COLO668 (cell line): ENCODE data around the gene SLX4.

Experiments used
- DNase-seq: peaks from one replicate; lab custom pipeline; 2025; ENCODE audit not compliant: unreplicated experiment; lab: John Stamatoyannopoulos, UW

The SLX4 gene

DNA sequence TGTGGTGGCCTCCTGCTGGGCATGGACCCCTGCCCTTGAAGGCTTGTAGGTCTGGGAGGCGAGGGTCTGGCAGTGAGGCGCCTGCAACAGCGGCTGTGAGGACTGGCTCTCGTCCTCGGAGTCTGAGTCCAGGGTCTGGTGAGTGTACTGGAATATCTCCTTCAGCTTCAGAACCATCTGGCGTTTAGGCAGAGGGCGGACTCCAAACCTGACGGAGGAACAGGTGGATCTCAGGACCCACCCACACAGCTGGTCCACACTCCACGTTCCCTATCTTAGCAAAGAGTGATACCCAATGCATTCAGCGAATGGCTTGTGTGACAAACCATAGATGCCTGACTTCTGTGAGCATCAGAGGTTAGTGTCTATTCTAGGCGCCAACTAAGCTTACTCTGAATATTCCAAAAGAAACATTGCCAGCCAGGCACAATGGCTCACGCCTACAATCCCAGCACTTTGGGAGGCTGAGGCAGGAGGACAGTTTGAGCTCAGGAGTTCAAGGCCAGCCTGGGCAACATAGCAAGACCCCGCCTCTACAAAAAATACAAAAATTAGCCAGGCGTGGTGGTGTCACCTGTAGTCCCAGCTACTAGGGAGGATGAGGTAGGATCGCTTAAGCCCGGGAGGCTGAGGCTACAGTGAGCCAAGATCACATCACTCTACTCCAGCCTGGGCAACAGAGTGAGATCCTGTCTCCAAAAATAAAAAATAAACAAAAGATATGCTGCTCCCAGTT is 27.9 kb downstream of the SLX4 start:
- no peak for DNase-seq

DNA sequence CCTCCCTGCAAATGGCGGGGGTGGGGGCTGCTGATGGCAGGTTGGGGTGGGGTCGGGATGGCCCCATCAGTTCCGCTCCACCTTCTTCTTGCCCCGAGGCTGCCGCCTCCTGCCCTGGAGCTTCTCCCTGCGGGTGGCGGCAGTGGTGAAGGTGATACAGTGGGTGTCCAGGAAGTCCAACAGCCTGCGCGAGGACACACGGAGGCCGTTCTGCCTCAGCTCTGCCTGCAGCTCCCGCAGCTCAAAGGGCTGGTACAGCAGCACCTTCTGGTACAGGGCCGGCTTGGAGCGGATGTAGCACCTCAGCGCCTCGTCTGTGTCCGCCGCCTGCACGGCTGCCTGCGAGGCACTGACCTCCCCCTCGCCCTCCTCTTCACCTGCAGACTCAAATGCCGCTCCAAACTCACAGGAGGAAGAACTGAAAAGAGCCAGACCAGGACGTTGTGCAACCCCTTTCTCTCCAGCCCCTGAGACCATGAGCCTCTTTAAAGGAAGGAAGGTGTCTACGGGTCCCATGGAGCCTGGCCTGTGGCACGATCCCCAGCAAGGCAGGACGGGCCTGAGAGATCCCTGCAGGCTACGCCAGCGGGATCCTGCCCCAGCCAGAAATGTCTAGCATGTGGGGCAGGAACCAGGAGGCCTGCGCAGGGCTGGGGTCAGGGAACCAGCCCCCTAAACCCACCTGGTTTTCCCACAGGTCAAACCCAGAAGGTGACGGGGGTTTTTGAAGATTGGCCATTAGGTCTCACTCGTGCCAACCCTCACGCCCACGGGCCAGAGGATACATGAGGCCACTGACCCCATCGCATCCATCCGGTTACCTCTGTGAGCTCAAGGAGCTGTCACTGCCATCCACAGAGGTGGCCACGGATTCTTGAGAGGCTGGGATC is 28.9 kb downstream of the SLX4 start:
- no peak for DNase-seq

DNA sequence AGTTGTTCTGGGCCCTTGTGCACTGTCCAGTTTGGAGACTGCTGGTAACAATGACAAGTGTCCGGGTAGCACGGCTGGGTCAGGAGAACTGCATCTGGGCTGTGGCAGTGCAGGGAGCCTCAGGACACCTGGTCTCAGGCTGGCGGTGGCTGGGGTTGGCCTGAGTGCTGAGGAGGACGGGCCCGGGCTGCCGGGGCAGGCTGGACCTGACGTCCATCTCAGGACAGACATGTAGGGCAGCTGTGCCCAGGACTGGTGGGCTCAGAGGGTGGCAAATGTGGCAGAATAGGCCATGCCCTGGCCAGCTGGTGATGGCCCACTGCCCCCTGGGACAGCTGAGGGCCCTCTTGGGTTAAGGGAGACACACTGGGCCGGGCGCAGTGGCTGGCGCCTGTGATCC is 30.0 kb downstream of the SLX4 start:
- DNase-seq = no peak

DNA sequence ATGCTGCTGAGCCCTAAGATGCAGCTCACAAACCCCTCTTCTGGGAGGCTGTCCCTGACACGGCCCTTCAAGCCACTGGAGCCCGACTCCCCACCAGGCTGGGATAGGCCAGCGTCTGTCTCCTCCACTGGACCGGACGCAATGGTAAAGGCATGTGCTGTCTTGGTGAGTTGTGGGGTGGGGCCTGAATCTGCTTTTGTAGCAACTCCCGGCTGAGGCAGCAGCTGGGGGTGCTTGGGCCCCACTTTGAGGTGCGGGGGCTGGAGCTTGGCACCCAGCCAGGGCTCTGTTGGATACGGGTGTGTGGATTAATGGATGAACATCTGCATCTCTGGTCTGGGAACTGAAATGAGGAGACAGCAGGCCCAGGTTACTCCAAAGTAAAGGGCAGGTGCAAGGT is 30.7 kb downstream of the SLX4 start:
- no peak for DNase-seq

DNA sequence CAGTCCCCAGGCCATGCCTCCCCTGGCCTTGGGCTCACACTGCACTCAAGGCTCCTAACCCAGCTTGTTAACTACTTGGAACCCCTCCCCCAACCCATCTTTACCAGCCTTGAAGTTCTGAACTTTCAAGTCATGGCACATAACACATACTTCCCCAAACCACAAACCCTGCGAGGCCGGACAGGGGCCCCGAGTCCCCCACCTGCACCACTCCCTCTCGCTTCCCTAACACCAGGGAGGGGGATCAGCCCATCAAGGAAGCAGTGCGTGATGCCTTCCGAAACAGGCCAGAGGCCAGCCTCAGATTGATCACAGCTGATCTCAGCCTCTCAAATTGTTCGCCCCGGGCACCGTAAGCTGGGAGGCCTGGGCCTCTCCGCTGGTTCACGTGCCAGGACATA is 31.2 kb downstream of the SLX4 start:
- DNase-seq = no peak

DNA sequence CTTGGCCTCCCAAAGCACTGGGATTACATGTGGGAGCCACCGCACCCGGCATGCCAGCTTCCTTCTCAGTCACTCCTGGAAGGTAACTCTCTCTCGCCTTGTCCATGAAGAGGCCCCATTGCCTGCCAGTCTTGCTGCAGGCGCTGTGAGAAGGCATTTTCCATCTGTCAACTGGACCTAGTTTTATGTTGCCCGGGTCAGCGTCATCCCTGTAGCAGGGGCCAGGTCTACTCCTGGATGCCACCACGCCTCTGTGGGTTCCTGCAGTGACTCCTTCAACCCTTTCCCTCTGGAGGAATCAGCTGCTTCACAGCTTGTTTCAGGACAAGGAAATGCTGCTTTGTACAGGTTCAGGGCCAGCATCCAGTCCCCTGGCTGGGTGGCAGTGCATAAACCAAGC is 31.6 kb downstream of the SLX4 start:
- DNase-seq = no peak

DNA sequence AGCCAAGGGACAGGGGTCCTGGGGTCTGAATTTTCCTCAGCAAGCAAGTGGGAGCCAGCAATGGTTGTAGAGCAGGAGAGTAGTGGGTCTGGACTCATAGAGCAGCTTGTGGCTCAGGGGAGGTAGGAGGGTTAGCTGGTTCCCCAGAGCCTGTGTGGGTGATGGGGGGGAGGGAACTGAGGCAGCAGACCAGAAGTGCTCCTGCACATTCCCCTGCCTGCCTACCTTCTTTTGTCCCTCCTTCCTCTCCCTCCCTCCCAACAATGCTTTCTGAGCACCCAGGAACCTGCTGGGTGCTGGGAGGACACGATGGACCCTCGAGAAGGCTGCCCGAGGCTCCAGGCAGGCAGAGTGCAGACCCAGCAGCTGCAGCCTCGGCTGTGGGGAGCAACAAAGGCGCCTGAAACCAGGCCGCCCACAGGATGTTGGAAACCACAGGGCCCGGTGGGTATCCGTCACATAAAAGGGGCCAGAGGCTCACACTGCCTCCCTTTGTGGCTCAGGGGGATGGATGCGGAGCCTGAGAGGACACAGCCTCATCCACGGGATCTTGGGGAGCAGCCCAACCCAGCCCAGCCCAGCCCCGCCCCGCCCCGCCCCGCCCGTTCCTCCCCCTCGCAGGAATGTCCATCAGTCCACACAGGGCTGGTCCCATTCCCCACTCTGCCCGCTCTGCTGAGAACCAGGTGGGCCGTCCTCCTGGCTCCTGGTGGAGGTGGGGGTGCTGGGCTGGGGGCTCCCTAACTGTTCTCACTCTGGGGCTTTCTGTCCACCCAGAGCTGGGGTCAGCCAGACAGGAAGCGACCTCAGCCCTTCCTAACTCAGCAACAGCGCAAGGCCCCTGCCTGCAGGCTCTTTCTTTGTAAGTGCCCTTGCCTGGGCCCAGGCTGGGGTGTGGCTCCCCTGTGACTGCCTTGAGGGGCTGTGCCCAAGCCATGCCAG is 32.5 kb downstream of the SLX4 start:
- DNase-seq = peak; percentile 4

DNA sequence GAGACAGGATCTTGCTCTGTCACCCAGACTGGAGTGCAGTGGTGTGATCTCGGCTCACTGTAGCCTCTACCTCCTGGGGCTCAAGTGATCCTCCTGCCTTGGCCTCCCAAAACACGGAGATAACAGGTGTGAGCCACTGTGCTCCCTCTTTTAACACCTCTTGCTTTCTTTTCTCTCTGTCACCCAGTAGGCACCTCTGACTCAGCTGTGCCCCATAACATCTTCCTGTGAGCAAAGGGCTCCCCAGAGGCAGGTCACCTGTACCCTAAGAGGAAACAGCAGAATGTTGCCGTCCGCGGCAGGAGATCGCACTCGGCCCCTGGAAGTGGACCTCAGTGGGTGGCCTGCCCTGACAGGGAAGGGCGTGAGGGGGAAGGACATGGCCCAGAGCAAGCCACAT is 33.3 kb downstream of the SLX4 start:
- DNase-seq = no peak

DNA sequence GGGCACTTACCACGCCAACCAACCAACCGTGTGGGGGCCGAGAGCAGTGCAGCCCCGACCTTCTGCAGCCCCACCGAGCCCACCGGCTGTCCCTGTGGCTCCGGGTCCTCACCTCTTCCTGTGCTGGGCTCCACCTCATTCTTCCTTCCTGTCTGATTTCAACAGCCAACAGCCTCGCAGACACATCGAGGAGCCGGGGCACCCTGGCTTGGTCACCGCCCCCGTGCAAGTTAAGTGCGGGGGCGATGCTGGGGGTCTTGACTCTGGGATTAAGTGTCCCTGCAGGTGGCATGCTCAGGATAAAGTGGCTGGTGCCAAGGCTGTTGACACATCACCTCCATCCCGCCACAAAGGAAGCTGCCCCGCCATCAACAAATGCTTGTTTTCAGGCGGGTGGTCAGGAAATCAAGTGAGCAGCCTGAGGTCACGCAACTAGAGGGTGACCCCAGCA is 34.1 kb downstream of the SLX4 start, which contains the start of gene NLRC3:
NLRC3 (minus strand) TSS at position 102 of the 451 bp plus-strand sequence. CDS start 12,367 bp downstream, outside the sequence.
- no peak for DNase-seq

DNA sequence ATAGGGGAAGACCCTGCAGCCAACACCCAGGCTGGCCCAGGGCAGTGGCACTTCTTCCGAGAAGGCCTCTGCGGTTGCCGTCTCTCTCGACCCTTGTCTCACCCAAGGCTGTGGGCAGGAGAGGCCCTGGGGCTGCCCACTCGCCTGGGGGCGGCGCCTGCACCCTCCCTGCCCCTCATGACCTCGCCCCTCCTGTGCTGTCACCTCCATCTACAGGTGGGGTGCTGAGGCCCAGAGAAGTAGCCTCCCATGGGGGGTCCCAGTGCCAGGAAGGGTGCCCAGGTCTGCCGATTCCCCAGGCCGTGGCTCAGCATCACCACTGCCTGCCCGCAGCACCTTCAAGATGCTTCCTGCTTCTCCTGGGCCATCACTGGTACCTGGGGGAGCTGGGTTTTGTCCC is 35.2 kb downstream of the SLX4 start:
- DNase-seq = no peak

DNA sequence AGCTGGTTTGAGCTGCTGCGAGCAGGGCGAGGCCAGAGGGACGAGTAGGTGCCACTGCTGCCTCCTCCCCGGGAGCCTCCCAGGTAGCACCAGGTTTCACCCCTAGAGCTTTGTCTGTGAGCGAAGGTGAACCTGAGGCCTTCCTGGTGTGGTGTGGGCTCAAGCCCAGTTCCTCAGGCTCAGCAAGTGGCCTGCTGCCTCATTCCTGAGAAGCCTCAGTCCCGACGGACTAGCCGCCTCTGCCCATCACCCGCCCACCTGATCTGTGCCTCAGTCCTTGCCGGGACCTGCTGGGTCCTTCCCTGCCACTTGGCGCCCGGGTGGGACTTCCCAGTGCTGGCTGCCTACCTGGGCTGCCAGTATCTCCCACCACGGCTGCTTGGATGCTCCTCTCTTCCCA is 35.9 kb downstream of the SLX4 start:
- DNase-seq = no peak

DNA sequence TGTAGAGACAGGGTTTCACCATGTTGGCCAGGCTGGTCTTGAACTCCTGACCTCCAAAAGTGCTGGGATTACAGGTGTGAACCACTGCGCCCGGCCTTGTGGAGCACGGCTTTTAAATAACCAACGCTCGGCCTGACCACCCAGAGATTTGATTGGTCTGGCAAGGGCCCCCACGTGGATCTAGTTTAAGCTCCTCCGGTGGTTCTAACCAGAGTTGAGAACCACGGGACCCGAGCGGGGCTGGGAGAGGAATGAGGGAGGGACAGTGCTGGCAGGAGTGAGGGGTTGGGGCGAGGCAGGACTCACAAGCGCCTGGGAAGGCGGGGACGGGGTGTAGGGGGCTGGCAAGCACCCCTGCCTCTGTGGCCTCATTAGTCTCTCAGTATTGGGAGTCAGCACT is 37.2 kb downstream of the SLX4 start:
- no peak for DNase-seq

DNA sequence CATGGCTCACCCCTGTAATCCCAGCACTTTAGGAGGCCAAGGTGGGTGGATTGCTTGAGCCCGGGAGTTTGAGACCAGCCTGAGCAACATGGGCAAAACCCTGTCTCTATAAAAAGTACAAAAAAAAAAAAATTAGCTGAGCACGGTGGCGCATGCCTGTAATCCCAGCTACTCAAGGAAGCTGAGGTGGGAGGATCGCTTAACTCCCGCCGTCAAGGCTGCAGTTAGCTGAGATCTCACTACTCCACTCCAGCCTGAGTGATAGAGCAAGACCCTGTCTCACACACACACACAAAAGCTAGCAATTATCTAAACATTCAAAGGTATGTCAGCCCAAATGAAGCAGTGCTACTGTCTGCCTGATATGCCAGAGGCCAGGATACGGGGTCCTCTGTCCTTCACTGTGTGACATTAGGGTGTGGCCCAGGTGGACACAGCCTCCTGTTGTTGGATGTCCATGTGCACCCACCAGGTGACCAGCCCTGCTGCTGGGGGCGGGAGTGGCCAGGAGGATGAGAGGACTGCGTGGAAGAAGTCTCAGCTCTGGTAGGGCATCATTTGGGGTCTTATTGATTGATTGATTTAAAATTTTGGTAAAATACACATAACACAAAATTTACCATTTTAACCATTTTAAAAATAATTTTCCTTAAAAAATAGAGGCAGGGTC is 38.1 kb downstream of the SLX4 start:
- no peak for DNase-seq

DNA sequence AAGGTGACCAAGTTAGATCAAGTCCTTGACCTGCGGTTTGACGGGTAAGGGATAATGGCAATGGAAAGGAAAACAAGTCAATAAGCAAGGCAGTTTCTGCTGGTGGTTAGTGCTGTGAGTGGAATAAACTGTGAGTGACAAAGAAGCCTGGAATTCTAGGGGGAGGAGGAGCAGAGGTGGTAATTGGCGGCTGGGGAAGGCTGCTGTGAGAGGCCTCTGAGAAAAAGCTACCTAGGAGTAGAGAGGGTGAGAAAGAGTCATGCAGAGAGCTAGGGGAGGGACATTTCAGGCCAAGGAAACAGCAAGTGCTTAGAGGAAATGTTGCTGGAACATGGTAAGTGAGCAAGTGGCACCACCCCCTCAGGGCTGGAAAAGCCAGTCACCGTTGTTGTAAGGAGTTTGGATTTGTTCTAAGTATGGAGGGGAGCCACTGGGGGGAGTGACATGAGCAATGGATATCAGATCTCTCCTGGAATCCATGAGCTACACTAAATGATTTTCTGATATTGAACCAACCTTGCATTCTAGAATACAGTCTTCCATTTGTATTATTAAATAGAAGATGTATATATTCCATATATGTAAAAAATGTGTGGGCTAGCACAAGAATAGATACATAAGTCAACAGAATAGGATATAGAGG is 40.9 kb downstream of the SLX4 start:
- no peak for DNase-seq

DNA sequence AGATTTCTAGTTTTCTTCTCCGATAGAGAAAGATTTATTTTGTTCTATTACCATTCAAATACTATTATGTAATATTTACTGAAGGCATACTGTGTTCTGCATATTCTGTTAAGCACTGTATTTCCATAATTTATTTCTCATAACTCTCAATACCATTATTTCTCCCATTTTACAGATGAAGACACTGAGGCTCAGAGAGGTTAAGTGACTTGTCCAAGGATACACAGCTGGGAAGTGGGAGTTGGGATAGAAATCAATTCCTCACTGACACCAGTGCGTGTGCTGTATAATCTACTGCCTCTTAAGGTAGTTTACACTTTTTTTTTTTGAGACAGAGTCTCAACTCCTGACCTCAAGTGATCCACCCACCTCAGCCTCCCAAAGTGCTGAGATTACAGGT is 41.6 kb downstream of the SLX4 start:
- no peak for DNase-seq

DNA sequence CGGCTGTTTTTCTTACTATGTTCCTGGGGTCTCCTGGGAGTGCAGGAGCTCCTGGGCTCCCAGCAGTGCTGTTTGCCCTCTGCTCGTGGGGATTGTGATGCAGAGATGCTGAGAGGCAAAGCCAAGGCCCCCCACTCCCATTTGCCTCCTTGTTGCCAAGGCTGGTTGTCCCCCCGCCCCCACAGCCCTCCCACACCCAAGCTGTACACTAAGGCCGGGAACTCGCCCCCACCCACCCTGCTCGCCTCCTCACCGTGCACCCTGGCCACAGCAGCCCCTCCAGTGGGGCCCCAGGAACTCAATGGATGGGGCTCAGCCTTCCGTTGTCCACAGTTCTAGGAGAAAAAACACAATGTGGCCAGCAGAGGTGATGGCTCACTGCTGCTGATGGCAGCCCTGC is 44.4 kb downstream of the SLX4 start:
- DNase-seq = no peak

DNA sequence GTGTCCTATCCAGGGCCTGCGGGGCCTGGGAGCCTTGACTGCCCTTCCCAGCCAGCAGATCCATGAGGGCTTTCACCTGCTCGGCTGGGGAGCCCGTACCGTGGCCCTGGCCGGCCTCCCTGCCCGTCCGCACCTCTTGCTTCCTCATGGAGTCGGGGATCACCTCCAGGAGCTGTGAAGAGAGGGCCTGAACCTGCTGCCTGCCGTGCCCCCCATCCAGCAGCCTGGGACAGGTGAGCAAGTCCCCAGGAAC is 46.6 kb downstream of the SLX4 start:
- DNase-seq = no peak

DNA sequence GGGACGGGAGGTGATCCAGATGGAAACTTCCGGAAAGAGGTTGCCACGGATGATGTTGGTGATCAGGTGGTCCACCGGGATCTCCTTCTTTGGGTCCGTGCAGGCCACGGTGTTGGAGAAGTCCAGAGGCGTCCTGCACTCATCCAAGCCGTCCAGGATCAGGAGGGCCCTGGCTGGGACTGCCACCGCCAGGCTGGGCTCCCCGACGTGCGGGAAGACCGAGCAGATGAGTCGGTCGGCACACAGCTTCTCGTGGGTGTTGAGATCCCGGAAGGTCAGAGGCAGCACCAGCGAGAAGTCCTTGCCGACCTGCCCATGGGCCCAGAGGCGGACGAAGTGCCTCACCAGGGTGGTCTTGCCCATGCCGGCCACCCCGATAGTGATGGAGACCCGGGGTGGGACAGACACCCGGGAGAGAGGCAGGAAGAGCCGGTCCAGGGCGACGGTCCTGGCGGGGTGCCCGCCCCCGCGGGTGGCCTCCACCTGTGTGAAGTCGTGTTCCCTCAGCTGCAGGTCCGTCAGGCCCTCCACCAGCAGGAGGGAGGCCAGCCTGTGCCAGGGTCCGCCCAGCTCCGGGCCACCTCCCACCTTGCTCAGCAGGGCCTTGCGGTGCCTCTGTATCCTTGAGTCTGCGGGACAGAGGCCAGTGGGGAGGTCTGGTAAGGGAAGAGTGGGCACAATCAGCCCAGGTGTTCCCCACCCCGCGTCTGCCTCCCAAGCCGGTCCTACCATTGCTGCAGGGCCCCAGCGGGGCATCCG is 47.1 kb downstream of the SLX4 start:
- DNase-seq = no peak

DNA sequence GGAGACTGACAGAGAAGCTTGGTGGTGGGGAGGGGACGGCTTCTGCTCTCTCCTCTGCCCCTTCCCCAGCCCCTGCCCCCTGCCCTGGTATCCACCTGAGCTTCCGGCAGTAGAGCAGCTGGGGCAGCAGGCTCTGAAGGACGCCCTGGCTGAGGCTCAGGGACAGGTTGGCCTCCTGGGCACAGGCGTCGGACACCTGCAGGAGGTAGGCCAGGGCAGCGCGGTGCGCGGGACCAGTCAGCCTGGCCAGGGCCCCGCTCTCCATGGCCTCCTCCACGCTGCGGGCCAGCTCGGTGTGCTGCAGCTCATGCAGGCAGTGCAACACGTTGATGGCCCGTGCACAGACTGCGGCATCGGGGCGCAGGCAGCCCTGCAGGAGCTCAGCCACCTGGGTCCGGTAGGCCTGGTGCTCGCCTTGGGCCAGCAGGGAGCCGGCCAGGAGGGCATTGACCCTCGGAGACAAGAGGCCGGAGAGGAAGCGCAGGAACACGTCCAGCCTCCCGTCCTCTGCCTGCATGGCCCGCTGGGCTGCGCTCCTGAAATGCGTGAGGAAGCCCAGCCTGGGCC is 48.4 kb downstream of the SLX4 start:
- no peak for DNase-seq
